DND-41 (cell line): Measurements from ENCODE around the gene SH3TC1.

Experiments used
- CTCF ChIP-seq: IDR thresholded peaks from 2 replicates; pipeline ENCODE4 v1.5.1; 2012; ENCODE audit warnings: borderline replicate concordance, low read length, moderate library complexity, mild to moderate bottlenecking; ENCODE audit not compliant: poor library complexity, severe bottlenecking; ENCODE audit errors: extremely low read depth
- EZH2 ChIP-seq: IDR thresholded peaks from 3 replicates; pipeline ENCODE4 v1.6.1; 2012; ENCODE audit warnings: borderline replicate concordance, low read depth, mild to moderate bottlenecking, moderate library complexity, low read length, inconsistent platforms; ENCODE audit not compliant: severe bottlenecking

DNA sequence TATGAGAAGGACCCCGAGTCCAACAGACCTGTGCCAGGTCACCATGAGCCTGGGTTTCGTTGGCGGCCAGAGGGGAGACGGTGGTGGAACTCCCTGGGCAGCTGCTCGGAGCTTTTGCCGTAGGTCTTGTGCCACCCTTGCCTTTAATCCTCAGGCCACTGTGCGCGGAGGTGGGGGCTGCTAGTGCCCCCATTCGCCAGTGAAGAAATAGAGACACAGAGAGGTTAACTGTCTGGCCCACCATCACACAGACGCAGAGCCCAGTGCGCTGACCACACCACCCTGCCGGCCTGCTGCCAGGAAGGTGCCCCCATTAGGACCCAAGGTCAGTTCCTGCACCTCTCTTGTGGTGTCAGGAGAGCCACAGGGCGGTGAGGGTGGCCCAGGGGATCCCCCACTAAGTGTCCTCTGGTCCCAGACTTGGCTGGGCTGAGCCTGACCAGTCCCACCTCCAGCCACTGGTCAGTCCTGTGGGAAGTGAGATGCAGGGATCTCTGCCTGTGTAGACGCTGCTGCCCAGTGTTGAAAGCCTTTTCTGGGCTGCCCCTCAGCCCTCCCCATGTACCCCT is 42.2 kb downstream of the SH3TC1 start:
- no peak for TF ChIP-seq CTCF
- TF ChIP-seq EZH2, result no peak
